Retinal pigment epithelial cell (primary cell): ENCODE measurements around the gene GJD3.

Source experiments
- DNase-seq: peaks from one replicate; pipeline ENCODE4 v3.0.0-alpha.2; 2010; ENCODE audit warnings: low read depth
- H3K4me3 ChIP-seq: 2 replicates; pipeline ENCODE4 v1.5.1; 2011; ENCODE audit warnings: mild to moderate bottlenecking, low read length, control low read depth, moderate library complexity
- CTCF ChIP-seq: conservative IDR thresholded peaks from 2 replicates; pipeline ENCODE4 v1.5.1; 2011; ENCODE audit warnings: low read depth, low read length, control low read depth, inconsistent platforms

The GJD3 gene

GRCh38 chr17:40345161-40345993 is 19.2 kb downstream of the GJD3 start:
- no peak for DNase-seq
- H3K4me3 ChIP-seq, result peak overlapping the region; percentile 87
- TF ChIP-seq CTCF, result no peak

GRCh38 chr17:40344421-40345160 is 19.9 kb downstream of the GJD3 start:
- no peak for DNase-seq
- H3K4me3 ChIP-seq, result peak overlapping the region; percentile 87
- no peak for TF ChIP-seq CTCF

GRCh38 chr17:40343219-40344119 is 21.1 kb downstream of the GJD3 start:
- peak overlapping the region; percentile 87 for H3K4me3 ChIP-seq
- DNase-seq, result no peak
- no peak for TF ChIP-seq CTCF

- H3K4me3 ChIP-seq, result peak overlapping the region; percentile 87
- DNase-seq, result no peak
- TF ChIP-seq CTCF, result no peak
These were observed 21.9 kb downstream of the GJD3 start for GRCh38 chr17:40342504-40343218.

GRCh38 chr17:40341808-40342503 is 22.6 kb downstream of the GJD3 start:
- peak overlapping the region; percentile 87 for H3K4me3 ChIP-seq
- TF ChIP-seq CTCF, result no peak
- DNase-seq, result no peak
